GM20000 (cell line): ENCODE data around the gene ACAT2.

Experiments
- DNase-seq: peaks from one replicate; pipeline ENCODE4 v3.0.0; 2012; ENCODE audit warnings: low spot score
- TF ChIP-seq, protein P1 (sequence below): IDR thresholded peaks from 2 replicates; pipeline ENCODE4 v1.5.1; 2012; ENCODE audit warnings: mild to moderate bottlenecking, control low read depth; ENCODE audit errors: extremely low read depth, missing control alignments

ACAT2 gene

DNA sequence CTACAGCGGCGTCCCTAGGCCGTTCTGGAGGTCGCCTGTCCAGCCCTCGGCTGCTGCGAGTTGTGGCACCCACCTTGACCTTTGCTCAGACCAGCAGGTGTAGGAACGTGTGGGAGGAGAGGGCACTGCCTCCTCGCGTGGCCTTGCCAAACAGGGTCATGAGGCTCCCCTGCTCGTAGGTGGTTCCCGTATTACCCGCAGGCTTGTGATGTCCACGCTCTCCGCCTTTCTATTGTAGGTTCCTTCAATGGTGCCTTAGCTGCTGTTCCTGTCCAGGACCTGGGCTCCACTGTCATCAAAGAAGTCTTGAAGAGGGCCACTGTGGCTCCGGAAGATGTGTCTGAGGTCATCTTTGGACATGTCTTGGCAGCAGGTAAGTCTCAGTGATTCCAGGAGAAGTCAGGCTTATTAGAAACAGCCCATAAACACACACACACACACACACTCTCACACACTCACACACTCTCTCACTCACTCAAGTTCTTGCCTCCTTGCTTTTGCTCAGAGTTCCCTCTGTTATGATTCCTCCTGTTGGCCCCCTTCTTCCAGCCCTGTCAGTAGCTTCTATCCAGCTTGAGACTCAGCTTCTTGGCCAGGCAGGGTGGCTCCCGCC is 942 bp downstream of the ACAT2 start:
- TF ChIP-seq, protein P1, sequence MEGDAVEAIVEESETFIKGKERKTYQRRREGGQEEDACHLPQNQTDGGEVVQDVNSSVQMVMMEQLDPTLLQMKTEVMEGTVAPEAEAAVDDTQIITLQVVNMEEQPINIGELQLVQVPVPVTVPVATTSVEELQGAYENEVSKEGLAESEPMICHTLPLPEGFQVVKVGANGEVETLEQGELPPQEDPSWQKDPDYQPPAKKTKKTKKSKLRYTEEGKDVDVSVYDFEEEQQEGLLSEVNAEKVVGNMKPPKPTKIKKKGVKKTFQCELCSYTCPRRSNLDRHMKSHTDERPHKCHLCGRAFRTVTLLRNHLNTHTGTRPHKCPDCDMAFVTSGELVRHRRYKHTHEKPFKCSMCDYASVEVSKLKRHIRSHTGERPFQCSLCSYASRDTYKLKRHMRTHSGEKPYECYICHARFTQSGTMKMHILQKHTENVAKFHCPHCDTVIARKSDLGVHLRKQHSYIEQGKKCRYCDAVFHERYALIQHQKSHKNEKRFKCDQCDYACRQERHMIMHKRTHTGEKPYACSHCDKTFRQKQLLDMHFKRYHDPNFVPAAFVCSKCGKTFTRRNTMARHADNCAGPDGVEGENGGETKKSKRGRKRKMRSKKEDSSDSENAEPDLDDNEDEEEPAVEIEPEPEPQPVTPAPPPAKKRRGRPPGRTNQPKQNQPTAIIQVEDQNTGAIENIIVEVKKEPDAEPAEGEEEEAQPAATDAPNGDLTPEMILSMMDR: no peak
- peak; percentile 32 for DNase-seq

DNA sequence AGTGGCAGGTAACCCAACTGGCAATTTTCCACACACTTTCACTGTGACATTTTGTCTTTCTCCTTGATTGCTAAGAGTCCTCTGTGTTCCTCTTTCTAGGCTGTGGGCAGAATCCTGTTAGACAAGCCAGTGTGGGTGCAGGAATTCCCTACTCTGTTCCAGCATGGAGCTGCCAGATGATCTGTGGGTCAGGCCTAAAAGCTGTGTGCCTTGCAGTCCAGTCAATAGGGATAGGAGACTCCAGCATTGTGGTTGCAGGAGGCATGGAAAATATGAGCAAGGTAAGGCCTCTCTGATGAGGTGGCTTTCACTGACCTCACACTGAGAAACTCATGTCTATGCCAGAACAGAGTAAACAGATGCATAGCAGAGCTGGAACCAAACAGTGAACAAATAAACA is 5.1 kb downstream of the ACAT2 start:
- TF ChIP-seq, protein P1: no peak
- DNase-seq: no peak

DNA sequence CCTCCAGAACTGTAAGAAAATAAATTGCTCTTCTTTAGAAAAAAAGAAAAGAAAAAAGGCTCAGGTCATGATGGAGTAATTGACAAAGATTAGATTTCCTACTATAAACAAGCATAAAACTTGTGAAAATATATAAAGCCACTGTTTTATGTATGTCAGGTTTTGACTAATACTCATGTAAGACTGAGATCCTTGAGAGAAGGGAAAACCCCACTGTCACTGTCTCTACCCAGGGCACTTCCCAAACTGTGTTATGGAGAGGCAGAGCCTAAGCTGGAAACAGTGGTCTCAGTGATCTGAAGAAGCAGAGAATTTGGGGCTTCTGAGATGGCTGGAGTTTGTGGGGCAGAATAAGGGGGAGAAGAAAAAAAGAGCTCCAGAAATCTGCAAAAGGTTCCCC is 7.6 kb downstream of the ACAT2 start:
- DNase-seq: no peak
- TF ChIP-seq, protein P1: no peak

DNA sequence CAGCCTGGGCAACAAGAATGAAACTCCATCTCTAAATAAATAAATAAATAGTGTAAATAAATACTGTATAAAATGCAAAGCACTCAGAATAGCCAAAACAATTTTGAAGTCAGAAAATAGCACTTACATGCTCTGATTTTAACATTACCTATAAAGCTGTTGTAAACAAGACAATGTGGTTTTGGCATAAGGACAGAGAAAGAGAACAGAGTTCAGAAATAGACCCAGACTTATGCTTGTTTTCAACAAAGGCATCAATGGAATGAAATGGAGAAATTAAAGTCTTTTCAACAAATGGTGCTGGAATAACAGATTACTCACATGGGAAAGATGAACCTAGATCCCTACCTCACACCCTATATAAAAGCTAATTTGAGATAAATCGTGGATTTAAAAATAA is 10.4 kb downstream of the ACAT2 start:
- no peak for DNase-seq
- TF ChIP-seq, protein P1: no peak

DNA sequence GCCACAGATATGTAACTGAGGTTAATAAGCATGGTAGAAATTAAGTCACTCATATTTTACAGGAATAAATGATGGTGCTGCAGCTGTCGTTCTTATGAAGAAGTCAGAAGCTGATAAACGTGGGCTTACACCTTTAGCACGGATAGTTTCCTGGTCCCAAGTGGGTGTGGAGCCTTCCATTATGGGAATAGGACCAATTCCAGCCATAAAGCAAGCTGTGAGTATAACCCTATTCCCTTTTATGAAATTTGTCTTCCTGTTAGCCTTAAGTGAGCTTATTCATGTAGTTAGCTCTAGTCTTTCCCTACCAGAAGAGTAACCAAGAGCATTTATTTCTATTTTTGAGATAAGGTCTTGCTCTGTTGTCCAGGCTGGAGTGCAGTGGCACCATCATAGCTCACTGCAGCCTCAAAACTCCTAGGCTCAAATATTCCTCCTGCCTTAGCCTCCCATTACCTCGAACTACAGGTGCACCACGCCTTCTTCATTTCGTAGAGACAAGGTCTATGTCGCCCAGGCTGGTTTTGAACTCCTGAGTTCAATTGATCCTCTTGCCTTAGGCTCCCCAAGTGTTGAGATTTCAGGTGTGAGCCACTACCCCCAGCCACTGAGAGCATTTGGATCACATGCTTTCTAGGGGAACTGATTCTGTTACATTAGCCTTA is 15.5 kb downstream of the ACAT2 start:
- TF ChIP-seq, protein P1: no peak
- DNase-seq: no peak

DNA sequence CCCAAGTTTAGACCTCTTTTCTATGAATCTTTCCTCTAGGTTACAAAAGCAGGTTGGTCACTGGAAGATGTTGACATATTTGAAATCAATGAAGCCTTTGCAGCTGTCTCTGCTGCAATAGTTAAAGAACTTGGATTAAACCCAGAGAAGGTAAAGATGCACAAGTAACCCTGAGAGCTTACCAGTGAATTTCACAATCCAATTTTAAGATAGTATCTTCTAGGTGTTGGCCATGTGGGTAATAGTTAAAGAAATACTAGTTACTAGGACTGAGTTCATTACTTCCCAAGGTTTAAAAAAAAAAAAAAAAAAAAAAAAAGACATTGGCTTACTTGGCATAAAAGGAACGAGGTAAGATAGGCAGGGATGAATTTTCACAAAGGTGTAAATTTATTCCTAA is 16.3 kb downstream of the ACAT2 start:
- DNase-seq: no peak
- TF ChIP-seq, protein P1: no peak

DNA sequence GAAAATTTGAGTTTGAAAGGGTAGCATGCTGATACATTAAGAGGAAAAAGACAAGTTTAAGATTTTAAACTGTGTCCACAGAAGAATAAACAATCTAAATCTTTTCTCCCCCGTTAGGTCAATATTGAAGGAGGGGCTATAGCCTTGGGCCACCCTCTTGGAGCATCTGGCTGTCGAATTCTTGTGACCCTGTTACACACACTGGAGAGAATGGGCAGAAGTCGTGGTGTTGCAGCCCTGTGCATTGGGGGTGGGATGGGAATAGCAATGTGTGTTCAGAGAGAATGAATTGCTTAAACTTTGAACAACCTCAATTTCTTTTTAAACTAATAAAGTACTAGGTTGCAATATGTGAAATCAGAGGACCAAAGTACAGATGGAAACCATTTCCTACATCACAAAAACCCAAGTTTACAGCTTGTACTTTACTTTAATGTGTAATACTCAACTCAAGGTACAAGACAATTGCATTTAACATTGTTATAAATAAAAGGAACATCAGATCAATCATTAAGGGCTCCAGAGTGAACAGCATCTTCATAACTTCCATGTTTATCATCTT is 16.8 kb downstream of the ACAT2 start:
- DNase-seq: no peak
- TF ChIP-seq, protein P1: no peak
